ENCODE data around the gene RNASEH2B.

- TF ChIP-seq POLR2A (IDR thresholded peaks at IDR 0.05; ENCODE audit: low read depth) (no peak), CTCF (IDR thresholded peaks at IDR 0.05) (no peak), EP300 (IDR thresholded peaks at IDR 0.05) (no peak), POLR2AphosphoS5 (IDR thresholded peaks at IDR 0.05) (no peak)
Measured at GRCh38 chr13:50883728-50884127, 25.9 kb upstream of the RNASEH2B start.

All from esophagus muscularis mucosa (tissue), 4 donors.